ENCODE data around the gene PHF20. TPM values are rescaled to one million over a fixed set of nuclear protein-coding genes. Genes with fewer than 3 reads are reported as not detected.
"Not testable (repeated sequence)": the region's sequence is repeated elsewhere in the genome, so short reads cannot be mapped to it uniquely, and the experiment has no call there.

The PHF20 gene
- total and polyA plus RNA-seq, 2 experiments from 2014 or later = 23.3 to 35.4 TPM

- peak; percentile 12 for DNase-seq
- H2AFZ ChIP-seq = peak overlapping the region; percentile 1; the same call in 1 of the 2 replicates
- TF ChIP-seq EZH2phosphoT487 (IDR thresholded peaks at IDR 0.05; ENCODE audit: insufficient read depth, low read depth) (no peak), EZH2 (IDR thresholded peaks at IDR 0.05; ENCODE audit: insufficient read depth, poor library complexity, severe bottlenecking) (no peak)
- peaks cover 4% of the 10 kb centered on the region; the same call in 1 of the 2 replicates for H3K36me3 ChIP-seq (ENCODE audit: low read depth)
- peak overlapping the region; percentile 99 for H3K4me2 ChIP-seq (ENCODE audit: unreplicated experiment)
- peaks cover 55% of the 10 kb centered on the region for H3K79me2 ChIP-seq (ENCODE audit: insufficient read depth)
- in situ Hi-C loops (cut with MboI) = no loop called here
- H3K4me3 ChIP-seq = peak overlapping the region; percentile 93
- H3K4me1 ChIP-seq (ENCODE audit: insufficient read depth) = peaks cover 34% of the 10 kb centered on the region
- H3K9me2 ChIP-seq (ENCODE audit: insufficient read depth) = no peaks in the 10 kb centered on the region
- H3K9ac ChIP-seq = peak overlapping the region; percentile 88
- no peaks in the 10 kb centered on the region for H3K27me3 ChIP-seq (replicated peaks; ENCODE audit: insufficient read depth)
- peak overlapping the region; percentile 60 for H3K27ac ChIP-seq
- no peaks in the 10 kb centered on the region for H4K20me1 ChIP-seq (ENCODE audit: insufficient read depth)
- no peaks in the 10 kb centered on the region for H3K9me3 ChIP-seq (ENCODE audit: low read depth)
- H3F3A ChIP-seq (ENCODE audit: insufficient read depth) = peaks cover 45% of the 10 kb centered on the region
- 15 to 16% methylated on average over 8 of the region's 8 CpGs for WGBS, 2 experiments (ENCODE audit: low coverage in 1 of 2, low lambda C conversion rate in 2 of 2, missing lambda C conversion rate in 2 of 2)
Measured at GRCh38 chr20:35772563-35773058, 796 bp downstream of the PHF20 start.

DNA sequence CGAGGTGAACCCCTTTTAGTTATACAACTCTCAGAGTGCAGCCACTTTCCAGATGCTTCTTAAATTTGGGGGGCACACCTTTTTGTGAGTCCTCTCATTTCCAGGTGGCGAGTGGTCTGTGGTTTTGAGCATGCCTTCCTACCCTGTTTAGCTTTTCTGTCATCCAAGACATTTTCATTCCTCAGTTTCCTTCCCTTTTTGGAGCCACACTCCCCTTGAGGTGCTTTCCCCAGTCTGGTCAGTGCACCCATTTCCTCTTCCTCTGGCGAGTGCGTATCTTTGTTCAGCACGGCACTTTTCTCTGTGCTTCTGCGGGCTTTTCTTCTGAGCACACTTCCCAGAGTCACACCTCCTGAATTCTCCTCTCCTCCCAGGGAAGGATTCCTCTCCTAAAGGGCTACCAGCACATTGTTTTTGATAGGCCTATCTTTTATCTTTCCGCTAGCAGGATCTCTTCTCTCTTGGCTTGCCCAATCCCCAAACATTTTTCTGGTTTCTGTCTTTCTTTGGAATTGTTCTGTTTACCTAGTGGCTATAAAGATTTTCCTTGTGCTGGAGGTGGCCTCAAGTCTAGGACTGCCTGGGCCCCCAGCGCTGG lies 1.4 kb downstream of the PHF20 start:
- H3K36me3 ChIP-seq (ENCODE audit: low read depth) = peaks cover 4% of the 10 kb centered on the region; the same call in 1 of the 2 replicates
- 60 to 68% methylated on average over 8 of the region's 8 CpGs for WGBS, 2 experiments (ENCODE audit: low coverage in 1 of 2, low lambda C conversion rate in 2 of 2, missing lambda C conversion rate in 2 of 2)
- H4K20me1 ChIP-seq (ENCODE audit: insufficient read depth) = no peaks in the 10 kb centered on the region
- H3K9ac ChIP-seq = peak overlapping the region; percentile 88
- no peak overlapping the region for H2AFZ ChIP-seq
- H3K27ac ChIP-seq = peak overlapping the region; percentile 60
- H3F3A ChIP-seq (ENCODE audit: insufficient read depth) = peaks cover 38% of the 10 kb centered on the region
- H3K4me2 ChIP-seq (ENCODE audit: unreplicated experiment) = peak overlapping the region; percentile 99
- H3K9me2 ChIP-seq (ENCODE audit: insufficient read depth) = no peaks in the 10 kb centered on the region
- in situ Hi-C loops (cut with MboI) = no loop called here
- TF ChIP-seq EZH2 (IDR thresholded peaks at IDR 0.05; ENCODE audit: insufficient read depth, poor library complexity, severe bottlenecking) = no peak
- TF ChIP-seq EZH2phosphoT487 (IDR thresholded peaks at IDR 0.05; ENCODE audit: insufficient read depth, low read depth) = no peak
- DNase-seq = peak; percentile 23
- no peaks in the 10 kb centered on the region for H3K27me3 ChIP-seq (replicated peaks; ENCODE audit: insufficient read depth)
- no peaks in the 10 kb centered on the region for H3K9me3 ChIP-seq (ENCODE audit: low read depth)
- peak overlapping the region; percentile 93 for H3K4me3 ChIP-seq
- H3K79me2 ChIP-seq (ENCODE audit: insufficient read depth) = peaks cover 62% of the 10 kb centered on the region
- H3K4me1 ChIP-seq (ENCODE audit: insufficient read depth) = peaks cover 28% of the 10 kb centered on the region

- H3K36me3 ChIP-seq (ENCODE audit: low read depth) = peaks cover 4% of the 10 kb centered on the region; the same call in 1 of the 2 replicates
- H3K9me3 ChIP-seq (ENCODE audit: low read depth) = no peaks in the 10 kb centered on the region
- H2AFZ ChIP-seq = no peak overlapping the region
- peaks cover 73% of the 10 kb centered on the region for H3K79me2 ChIP-seq (ENCODE audit: insufficient read depth)
- no peak overlapping the region for H3K9ac ChIP-seq
- H3K27ac ChIP-seq = no peak overlapping the region
- no peaks in the 10 kb centered on the region for H3K27me3 ChIP-seq (replicated peaks; ENCODE audit: insufficient read depth)
- 100% methylated on average over 1 of the region's 1 CpG for WGBS, 2 experiments (ENCODE audit: low coverage in 1 of 2, low lambda C conversion rate in 2 of 2, missing lambda C conversion rate in 2 of 2)
- DNase-seq = no peak
- in situ Hi-C loops (cut with MboI) = no loop called here
- no peak overlapping the region for H3K4me3 ChIP-seq
- no peak overlapping the region for H3K4me2 ChIP-seq (ENCODE audit: unreplicated experiment)
- H3F3A ChIP-seq (ENCODE audit: insufficient read depth) = peaks cover 29% of the 10 kb centered on the region
- TF ChIP-seq EZH2 (IDR thresholded peaks at IDR 0.05; ENCODE audit: insufficient read depth, poor library complexity, severe bottlenecking) = no peak
- no peak for TF ChIP-seq EZH2phosphoT487 (IDR thresholded peaks at IDR 0.05; ENCODE audit: insufficient read depth, low read depth)
- peaks cover 18% of the 10 kb centered on the region for H3K4me1 ChIP-seq (ENCODE audit: insufficient read depth)
- no peaks in the 10 kb centered on the region for H4K20me1 ChIP-seq (ENCODE audit: insufficient read depth)
- no peaks in the 10 kb centered on the region for H3K9me2 ChIP-seq (ENCODE audit: insufficient read depth)
Measured at GRCh38 chr20:35774391-35774790, 2.6 kb downstream of the PHF20 start.

DNA sequence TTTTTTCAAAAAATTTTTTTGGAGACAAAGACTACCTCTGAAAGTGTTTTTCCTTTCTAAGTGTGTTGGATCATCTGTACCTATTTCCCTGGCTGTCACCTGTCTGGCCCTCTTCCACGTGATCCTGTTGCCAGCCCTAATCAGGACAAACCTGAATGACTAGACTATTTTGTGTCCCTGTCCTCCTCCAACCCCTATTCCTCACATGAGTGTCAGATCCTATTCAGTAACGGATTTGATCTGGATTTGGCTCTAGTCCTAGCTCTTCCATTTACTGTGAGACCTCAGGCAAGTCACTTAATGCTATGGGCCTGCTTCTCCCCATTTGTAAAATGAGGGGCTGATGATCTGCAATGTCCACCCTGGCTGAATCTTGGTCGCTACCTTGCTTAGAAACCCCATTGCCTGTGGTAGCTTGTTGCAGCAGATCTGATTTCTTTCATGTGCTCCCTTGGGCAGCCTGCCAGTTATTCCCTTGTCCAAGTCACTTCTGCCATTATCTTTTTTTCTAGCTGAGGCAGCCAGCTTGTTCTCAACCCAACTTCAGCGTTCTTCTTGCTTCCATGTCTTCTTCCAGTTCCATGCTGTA lies 4.8 kb downstream of the PHF20 start:
- H3K9ac ChIP-seq = no peak overlapping the region
- no peak overlapping the region for H3K4me2 ChIP-seq (ENCODE audit: unreplicated experiment)
- no peak overlapping the region for H2AFZ ChIP-seq
- H3K36me3 ChIP-seq (ENCODE audit: low read depth) = peaks cover 4% of the 10 kb centered on the region; the same call in 1 of the 2 replicates
- H3K27me3 ChIP-seq (replicated peaks; ENCODE audit: insufficient read depth) = no peaks in the 10 kb centered on the region
- peaks cover 22% of the 10 kb centered on the region for H3F3A ChIP-seq (ENCODE audit: insufficient read depth)
- peaks cover 16% of the 10 kb centered on the region for H3K4me1 ChIP-seq (ENCODE audit: insufficient read depth)
- no peak overlapping the region for H3K27ac ChIP-seq
- H3K4me3 ChIP-seq = no peak overlapping the region
- H3K9me2 ChIP-seq (ENCODE audit: insufficient read depth) = no peaks in the 10 kb centered on the region
- peaks cover 95% of the 10 kb centered on the region for H3K79me2 ChIP-seq (ENCODE audit: insufficient read depth)
- in situ Hi-C loops (cut with MboI) = no loop called here
- 64 to 65% methylated on average over 4 of the region's 4 CpGs for WGBS, 2 experiments (ENCODE audit: low coverage in 1 of 2, low lambda C conversion rate in 2 of 2, missing lambda C conversion rate in 2 of 2)
- H3K9me3 ChIP-seq (ENCODE audit: low read depth) = no peaks in the 10 kb centered on the region
- no peaks in the 10 kb centered on the region for H4K20me1 ChIP-seq (ENCODE audit: insufficient read depth)
- TF ChIP-seq EZH2phosphoT487 (IDR thresholded peaks at IDR 0.05; ENCODE audit: insufficient read depth, low read depth) (no peak), EZH2 (IDR thresholded peaks at IDR 0.05; ENCODE audit: insufficient read depth, poor library complexity, severe bottlenecking) (no peak)
- DNase-seq = peak; percentile 42

- H3K9me2 ChIP-seq (ENCODE audit: insufficient read depth); H2AFZ ChIP-seq; H3K4me2 ChIP-seq (ENCODE audit: unreplicated experiment); H3K36me3 ChIP-seq (ENCODE audit: low read depth); H3K27ac ChIP-seq; H3K9me3 ChIP-seq (ENCODE audit: low read depth); H3K4me3 ChIP-seq; H4K20me1 ChIP-seq (ENCODE audit: insufficient read depth); H3K9ac ChIP-seq; DNase-seq; H3K27me3 ChIP-seq (replicated peaks; ENCODE audit: insufficient read depth); in situ Hi-C loops (cut with MboI): not testable (repeated sequence)
- Histone ChIP-seq H3K4me1 (ENCODE audit: insufficient read depth) (peaks cover 17% of the 10 kb centered on the region), H3K79me2 (ENCODE audit: insufficient read depth) (peaks cover 99% of the 10 kb centered on the region), H3F3A (ENCODE audit: insufficient read depth) (peaks cover 20% of the 10 kb centered on the region)
- WGBS, 2 experiments (ENCODE audit: low coverage in 1 of 2, low lambda C conversion rate in 2 of 2, missing lambda C conversion rate in 2 of 2) = 92 to 95% methylated on average over 11 to 12 of the region's 12 CpGs
Measured at GRCh38 chr20:35783811-35784210, 12.0 kb downstream of the PHF20 start.

- DNase-seq; H3K4me2 ChIP-seq (ENCODE audit: unreplicated experiment); H3K27me3 ChIP-seq (replicated peaks; ENCODE audit: insufficient read depth); H3K9me3 ChIP-seq (ENCODE audit: low read depth); H3K4me3 ChIP-seq; H3K9ac ChIP-seq; H3K36me3 ChIP-seq (ENCODE audit: low read depth); H4K20me1 ChIP-seq (ENCODE audit: insufficient read depth); H3K9me2 ChIP-seq (ENCODE audit: insufficient read depth); H2AFZ ChIP-seq; in situ Hi-C loops (cut with MboI); H3K27ac ChIP-seq: not testable (repeated sequence)
- peaks cover 20% of the 10 kb centered on the region for H3F3A ChIP-seq (ENCODE audit: insufficient read depth)
- peaks cover 96% of the 10 kb centered on the region for H3K79me2 ChIP-seq (ENCODE audit: insufficient read depth)
- 91 to 99% methylated on average over 4 of the region's 4 CpGs for WGBS, 2 experiments (ENCODE audit: low coverage in 1 of 2, low lambda C conversion rate in 2 of 2, missing lambda C conversion rate in 2 of 2)
- peaks cover 17% of the 10 kb centered on the region for H3K4me1 ChIP-seq (ENCODE audit: insufficient read depth)
Measured at GRCh38 chr20:35785541-35785940, 13.7 kb downstream of the PHF20 start.
